Measurements from ENCODE around the gene CCDC24.

CCDC24 gene

GRCh38 chr1:43991476-43992231 is at the start of gene CCDC24:
TSS of gene CCDC24 (plus strand) at chr1:43991599. CDS start at chr1:43991879, 280 bp downstream.
- DNase-seq, result peak; percentile 99

GRCh38 chr1:43942411-43942810 is 49.0 kb upstream of the CCDC24 start:
- DNase-seq, result no peak

GRCh38 chr1:43944860-43945259 is 46.5 kb upstream of the CCDC24 start:
- no peak for DNase-seq

GRCh38 chr1:43945674-43946235 is 45.6 kb upstream of the CCDC24 start:
- no peak for DNase-seq

GRCh38 chr1:43946236-43947060 is 45.0 kb upstream of the CCDC24 start, which contains the start of gene IPO13:
TSS of gene IPO13 (plus strand) at chr1:43946950. CDS start at chr1:43947601, 651 bp downstream.
- DNase-seq, result peak; percentile 100

- DNase-seq, result no peak
Observed at GRCh38 chr1:43947061-43947873, 44.1 kb upstream of the CCDC24 start.

GRCh38 chr1:43947874-43948437 is 43.4 kb upstream of the CCDC24 start:
- DNase-seq, result no peak

- peak; percentile 98 for DNase-seq
Observed at GRCh38 chr1:43949678-43950077, 41.7 kb upstream of the CCDC24 start.

GRCh38 chr1:43951021-43951985 is 40.1 kb upstream of the CCDC24 start:
- DNase-seq, result no peak

GRCh38 chr1:43952731-43953346 is 38.6 kb upstream of the CCDC24 start:
- peak; percentile 94 for DNase-seq

- peak; percentile 51 for DNase-seq
Observed at GRCh38 chr1:43953361-43953760, 38.0 kb upstream of the CCDC24 start.

- no peak for DNase-seq
Observed at GRCh38 chr1:43954036-43954435, 37.4 kb upstream of the CCDC24 start.

GRCh38 chr1:43956234-43956633 is 35.2 kb upstream of the CCDC24 start:
- DNase-seq, result no peak

- DNase-seq, result no peak
Observed at GRCh38 chr1:43957407-43958040, 33.9 kb upstream of the CCDC24 start.

- DNase-seq, result no peak
Observed at GRCh38 chr1:43958351-43959255, 32.8 kb upstream of the CCDC24 start.

GRCh38 chr1:43960798-43961197 is 30.6 kb upstream of the CCDC24 start:
- no peak for DNase-seq

- DNase-seq, result no peak
Observed at GRCh38 chr1:43961692-43962091, 29.7 kb upstream of the CCDC24 start.

GRCh38 chr1:43962324-43962723 is 29.1 kb upstream of the CCDC24 start:
- DNase-seq, result no peak

GRCh38 chr1:43963006-43963405 is 28.4 kb upstream of the CCDC24 start:
- DNase-seq, result no peak

All from NCI-H510A (cell line).